Superior temporal gyrus (tissue), 1 donor: ENCODE data around the gene GPR132.
"Not testable (repeated sequence)": the region's sequence is repeated elsewhere in the genome, so short reads cannot be mapped to it uniquely, and the experiment has no call there.

Source experiments
- DNase-seq: peaks from one replicate; pipeline ENCODE4 v3.0.0-alpha.2; 2016; ENCODE audit errors: extremely low spot score

GPR132 gene

GRCh38 chr14:105065280-105066228 is at the start of gene GPR132:
GPR132 (minus strand) TSS chr14:105065430; CDS start chr14:105055420, 10,010 bp downstream.
- no peak for DNase-seq

DNA sequence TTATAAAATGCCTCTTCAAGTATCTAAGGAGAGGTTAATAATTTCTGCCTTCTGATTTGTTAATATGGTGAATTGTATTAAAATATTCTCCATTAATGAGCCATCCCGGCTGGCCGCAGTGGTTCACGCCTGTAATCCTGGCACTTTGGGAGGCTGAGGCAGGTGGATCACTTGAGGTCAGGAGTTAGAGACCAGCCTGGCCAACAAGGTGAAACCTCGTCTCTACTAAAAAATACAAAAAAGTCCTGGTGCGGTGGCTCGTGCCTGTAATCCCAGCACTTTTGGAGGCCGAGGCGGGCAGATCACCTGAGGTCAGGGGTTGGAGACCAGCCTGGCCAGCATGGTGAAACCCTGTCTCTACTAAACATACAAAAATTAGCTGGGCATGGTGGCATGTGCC is 44.0 kb upstream of the GPR132 start:
- DNase-seq = not testable (repeated sequence)

GRCh38 chr14:105108516-105108864 is 43.3 kb upstream of the GPR132 start:
- no peak for DNase-seq

- DNase-seq = no peak
Measured at GRCh38 chr14:105107781-105108515, 42.7 kb upstream of the GPR132 start.

GRCh38 chr14:105107351-105107750 is 42.1 kb upstream of the GPR132 start:
- DNase-seq = no peak

- no peak for DNase-seq
Measured at GRCh38 chr14:105105158-105105557, 39.9 kb upstream of the GPR132 start.

GRCh38 chr14:105102893-105103292 is 37.7 kb upstream of the GPR132 start:
- no peak for DNase-seq

DNA sequence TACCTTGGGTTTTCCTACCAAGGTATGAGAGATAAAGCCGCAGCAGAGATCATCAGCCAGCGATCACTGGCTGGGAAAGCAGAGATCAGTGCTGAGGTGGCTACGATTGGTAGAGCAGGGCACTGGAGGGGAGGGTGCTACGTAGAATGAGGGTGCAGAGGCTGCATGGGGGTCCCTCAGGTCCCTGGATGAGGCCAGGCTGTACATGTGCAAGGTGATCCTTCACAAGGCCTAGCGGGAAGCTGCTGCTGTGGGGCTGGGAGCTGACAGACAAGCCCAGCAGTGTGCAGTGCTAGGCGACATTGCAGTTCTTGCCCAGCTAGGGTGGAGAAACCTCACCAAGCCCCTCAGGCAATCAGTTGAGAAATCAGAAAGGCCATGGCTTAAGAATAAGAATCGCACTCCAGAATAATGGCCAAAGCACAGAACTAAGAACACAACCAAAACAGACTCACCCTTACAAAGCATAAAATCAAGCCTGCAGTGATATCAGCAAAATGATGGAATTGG is 37.2 kb upstream of the GPR132 start:
- DNase-seq = no peak

DNA sequence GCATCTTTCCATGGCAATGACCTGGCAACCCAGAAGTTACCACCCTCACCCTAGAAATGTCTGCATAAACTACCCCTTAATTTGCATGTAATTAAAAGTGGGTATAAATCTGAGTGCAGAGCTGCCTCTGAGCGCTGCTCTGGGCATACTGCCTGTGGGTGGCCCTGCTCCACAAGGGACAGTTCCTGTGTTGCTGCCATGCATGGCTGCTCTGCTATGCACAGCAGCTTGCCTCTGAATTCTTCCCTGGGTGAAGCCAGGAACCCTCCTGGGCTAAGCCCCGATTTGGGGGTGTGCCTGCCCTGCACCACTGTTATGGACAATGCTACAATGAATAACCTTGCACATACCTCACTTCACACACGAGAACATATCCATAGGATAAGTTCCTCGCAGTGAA is 35.7 kb upstream of the GPR132 start:
- DNase-seq = no peak

- DNase-seq = no peak
Measured at GRCh38 chr14:105099778-105100177, 34.5 kb upstream of the GPR132 start.

- DNase-seq = no peak
Measured at GRCh38 chr14:105098316-105098715, 33.1 kb upstream of the GPR132 start.

- no peak for DNase-seq
Measured at GRCh38 chr14:105097794-105098127, 32.5 kb upstream of the GPR132 start.

DNA sequence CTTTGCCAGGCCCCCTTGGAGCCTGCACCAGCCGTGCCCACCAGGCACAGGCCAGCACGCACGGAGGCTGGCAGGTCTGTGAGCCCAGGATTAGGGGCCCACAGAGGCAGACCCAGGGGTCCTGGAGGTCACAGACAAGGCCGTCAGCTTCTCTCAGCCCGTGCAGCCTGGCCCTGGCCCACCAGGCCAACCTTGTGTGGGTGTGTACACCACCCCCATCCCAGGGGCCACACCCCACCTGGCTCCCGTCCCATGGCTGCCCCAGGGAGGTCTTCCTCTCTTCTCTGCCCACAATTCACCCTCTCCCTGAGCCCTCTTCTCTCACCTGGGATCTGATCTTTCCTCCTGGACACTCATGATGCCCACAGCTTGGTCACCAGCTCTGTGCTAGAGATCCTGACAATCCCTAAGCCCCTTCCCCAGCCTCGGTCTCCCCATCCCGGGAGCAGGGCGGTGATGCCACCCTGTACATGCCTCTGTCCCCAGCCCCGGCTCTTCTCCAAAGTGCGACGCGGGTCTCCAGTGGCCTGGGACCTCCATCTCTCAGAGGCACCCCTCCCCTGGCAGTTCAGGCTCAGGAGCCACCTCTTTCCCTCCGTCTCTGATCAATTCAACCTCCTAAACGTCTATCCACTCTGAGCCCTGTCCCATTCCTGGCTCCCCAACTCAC is 31.1 kb upstream of the GPR132 start:
- no peak for DNase-seq

DNA sequence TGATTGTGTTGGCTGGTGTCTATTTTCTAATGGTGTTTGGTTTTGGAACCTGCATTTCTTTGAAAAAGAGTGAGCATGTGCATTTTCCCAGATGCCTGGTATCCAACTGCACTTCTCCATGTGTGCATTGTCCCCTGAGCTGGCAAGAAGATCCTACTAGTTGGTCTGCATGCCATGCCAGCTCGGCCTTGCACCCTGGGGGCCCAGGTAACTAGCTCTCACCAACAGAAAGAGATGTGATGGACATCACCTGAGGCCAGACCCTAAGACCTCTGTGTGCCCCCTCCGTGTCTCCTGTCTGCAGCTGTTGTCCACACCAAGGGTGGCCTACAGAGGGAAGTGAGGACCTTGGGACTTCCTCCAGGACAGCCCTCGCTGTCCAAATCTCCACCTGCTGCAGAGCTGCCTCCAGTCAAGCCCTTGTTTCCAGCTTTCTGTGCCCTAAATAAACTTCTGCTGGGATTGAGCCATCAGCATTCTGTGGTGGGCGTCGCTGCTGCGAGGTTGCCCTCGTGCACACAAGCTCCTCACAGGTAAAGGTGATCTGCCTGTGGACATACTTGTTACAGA is 30.1 kb upstream of the GPR132 start:
- DNase-seq = no peak

DNA sequence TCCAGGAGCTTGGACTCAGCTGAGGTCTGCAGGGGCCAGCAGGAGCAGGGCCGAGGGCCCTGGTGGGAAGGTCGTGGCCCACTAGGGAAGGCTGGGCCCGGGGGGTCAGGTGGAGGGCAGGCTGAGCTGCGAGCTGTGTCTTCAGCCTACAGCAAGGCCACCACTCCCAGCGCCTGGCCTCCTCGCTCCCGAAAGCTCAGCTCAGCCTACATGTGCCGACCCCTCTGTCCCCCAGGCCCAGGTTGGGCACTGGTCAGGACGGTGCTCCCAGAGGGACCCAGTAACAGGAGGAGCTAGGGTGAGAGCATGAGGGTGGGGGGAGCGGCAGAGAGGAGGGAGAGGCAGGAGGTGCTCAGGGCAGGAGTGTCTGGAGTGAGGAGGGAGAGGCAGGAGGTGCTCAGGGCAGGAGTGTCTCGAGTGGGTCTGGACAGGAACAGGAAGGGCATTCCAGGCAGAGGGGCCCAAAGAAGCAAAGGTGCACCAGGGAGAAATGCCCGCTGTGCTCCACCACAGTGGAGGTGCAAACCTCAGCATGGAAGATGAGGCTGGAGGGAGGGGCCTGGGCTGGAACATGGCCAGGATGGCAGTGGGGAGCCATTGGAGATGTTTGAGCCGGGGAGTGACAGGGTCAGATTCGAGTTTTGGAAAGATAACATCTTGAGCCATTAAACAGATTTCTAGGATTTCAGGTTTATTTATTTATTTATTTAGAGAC is 29.1 kb upstream of the GPR132 start:
- DNase-seq = no peak

DNA sequence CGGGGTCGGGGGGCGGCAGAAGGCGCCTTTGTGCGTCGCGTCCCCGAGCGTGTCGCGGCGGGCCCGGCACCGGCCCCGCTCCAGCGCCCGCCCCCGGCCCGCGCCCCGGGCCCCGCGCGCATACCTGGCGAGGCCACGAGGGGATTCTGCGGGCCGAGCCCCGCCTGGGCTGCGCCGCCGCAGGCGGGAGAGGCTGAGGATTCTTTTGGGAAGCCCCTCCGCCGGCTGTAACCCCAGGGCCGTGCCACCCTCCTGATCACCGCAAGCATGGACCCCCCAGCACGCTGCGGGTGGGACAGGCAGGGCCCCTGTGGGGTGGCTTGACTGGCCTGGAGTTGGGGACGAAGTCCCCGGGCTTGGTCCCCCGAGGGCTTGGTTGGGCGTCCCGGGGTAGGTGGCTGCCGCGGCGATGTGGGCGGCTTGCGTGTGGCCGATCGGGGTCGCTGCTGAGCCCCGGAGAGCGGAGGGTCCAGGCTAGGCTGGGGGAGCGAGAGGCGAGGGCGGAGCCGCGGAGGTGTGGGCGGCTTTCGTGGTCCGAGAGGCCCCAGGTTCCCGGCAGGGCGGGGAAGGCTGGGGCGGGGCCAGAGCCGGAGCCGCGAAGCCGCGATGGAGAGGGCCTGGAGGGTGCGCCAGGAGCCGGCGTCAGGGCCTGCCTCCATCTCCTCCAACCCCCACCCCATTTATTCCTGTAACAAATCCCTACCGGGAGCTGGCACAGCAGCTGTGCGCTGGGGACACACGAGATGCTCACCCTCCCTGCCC is 28.4 kb upstream of the GPR132 start:
- DNase-seq = no peak

DNA sequence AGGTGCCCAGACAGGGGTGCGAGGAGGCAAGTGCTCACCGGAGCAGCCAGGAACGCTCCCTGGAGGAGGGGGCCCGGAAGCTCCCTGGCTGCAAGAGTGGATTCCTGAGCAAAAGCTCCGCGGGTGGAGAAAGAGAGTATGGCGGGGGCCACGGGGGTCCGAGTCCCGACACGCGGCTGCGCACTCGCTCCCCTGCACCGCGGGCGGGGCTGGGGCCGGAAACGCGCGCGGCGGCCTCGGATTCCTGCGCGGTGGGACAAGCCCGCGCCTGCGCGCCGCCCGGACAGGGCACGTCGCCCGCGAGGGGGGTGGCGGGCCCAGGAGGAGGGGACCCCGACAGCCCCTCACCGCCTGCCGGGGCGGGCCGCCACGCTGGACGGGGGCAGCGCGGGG is 27.8 kb upstream of the GPR132 start:
- DNase-seq = no peak

DNA sequence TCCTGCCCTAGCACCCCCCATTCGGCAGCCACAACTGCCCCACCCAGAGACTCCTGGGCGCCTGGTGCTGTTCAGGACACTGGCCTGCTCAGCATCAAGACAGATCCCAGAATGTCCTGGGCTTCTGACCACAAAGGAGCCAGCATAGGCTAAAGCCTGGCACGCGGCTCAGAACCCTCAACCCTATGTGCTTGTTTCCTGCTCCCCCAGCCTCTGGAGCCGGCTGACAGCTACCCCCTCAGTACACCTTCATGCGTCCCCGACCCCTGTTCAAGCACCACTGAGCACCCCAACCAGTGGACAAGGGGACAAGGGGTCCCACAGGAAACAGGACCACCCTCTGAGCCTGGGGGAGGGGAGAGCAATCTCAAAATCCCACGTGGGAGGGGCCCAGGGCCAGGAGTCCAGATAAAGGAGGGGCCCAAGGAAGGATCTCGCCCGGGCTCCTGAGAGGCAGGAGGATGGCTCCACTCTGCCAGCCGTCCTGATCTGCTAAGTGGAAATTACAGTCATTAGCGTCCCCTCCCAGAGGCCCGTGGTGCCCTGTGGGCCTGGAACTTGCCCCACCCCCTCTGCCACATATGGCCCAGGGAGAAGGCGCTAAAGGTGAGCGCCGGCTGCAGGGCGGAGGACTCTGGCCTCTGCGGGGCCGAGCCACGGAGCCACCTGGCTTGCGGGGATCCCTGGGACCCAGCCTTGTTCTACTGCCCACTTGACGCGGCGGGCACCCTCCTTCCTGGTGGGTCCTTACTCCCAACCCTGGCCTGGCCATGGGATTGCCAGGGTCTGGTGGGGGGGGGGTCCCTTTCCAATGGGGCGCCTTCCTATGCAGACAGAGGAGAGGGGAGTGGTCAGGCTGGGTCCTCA is 27.2 kb upstream of the GPR132 start:
- DNase-seq = no peak

DNA sequence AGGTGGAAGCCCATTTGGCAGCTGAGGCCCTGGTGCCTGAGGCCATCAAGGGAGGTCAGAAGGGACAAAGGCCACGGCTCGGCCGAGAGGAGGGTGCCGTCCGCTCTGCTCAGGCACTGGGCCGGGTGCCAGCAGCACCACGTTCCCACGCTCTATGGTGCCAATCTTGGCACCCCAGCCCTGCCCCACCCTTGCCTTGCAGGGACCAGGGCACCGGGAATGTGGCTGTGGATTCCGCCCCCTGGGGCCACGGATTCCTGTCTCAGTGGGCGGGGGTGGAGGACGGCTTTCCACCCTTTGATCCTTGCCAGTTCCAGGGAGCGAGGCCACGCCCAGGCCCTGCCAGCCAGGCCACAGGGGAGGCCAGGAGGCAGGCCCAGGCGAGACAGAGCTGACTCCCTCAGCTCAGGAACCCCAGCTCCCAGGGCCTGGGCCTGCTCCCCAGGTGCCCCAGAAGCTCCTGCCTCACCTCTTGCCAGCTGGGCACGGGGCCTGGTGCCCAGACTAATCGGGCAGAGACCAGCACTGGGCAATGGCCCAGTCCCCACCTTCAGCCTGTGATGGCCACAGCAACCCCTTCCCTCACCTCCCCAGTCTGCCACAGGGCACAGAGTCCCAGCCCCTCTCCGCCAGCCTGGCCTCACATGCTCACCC is 26.4 kb upstream of the GPR132 start:
- no peak for DNase-seq
